ENCODE measurements around the gene KANTR.

DNA sequence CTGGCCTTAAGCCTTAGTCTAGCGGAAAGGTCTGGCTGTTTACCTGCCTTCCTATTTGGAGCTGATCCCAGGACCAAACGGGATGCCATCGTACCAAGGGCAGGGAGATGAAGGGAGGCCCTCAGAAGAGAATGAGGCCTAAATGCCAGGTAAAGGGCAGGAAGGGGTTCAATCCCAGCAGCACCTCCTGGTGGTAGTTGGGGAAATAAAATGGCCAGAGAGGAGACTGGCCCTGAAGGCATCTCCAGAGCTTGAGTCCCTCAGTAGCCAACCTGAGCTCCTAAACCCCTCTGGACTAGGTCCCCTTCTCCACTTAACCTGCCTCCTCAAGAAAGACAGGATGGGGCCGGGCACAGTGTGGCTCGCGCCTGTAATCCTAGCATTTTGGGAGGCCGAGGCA is 77.4 kb downstream of the KANTR start:
- TF ChIP-seq CTCF (IDR thresholded peaks at IDR 0.05): no peak
- TF ChIP-seq POLR2A (IDR thresholded peaks at IDR 0.05): no peak
